Upper lobe of right lung (tissue), 1 donor: ENCODE results near the gene CENPT. TPM values are rescaled to one million over a fixed set of nuclear protein-coding genes. Genes with fewer than 3 reads are reported as not detected.
"Not testable (repeated sequence)": the region's sequence is repeated elsewhere in the genome, so short reads cannot be mapped to it uniquely, and the experiment has no call there.

Experiments used
- ATAC-seq: fragments of 200-7000 bp; cut with Tn5 transposase; one replicate; pipeline ENCODE4 v1.9.1; 2020; ENCODE audit warnings: mild to moderate bottlenecking, moderate library complexity
- DNase-seq: peaks from one replicate; pipeline ENCODE4 v3.0.0-alpha.2; 2020
- H3K27ac ChIP-seq: fragments of 200-600 bp; one replicate; pipeline ENCODE4 v1.8.0; 2022
- H3K27me3 ChIP-seq: fragments of 200-600 bp; one replicate; pipeline ENCODE4 v1.8.0; 2022; ENCODE audit warnings: mild to moderate bottlenecking
- H3K36me3 ChIP-seq: fragments of 200-600 bp; one replicate; pipeline ENCODE4 v1.8.0; 2022
- H3K4me1 ChIP-seq: fragments of 200-600 bp; one replicate; pipeline ENCODE4 v1.8.0; 2022
- H3K4me3 ChIP-seq: fragments of 200-600 bp; one replicate; pipeline ENCODE4 v1.8.0; 2022; ENCODE audit warnings: mild to moderate bottlenecking
- H3K9me3 ChIP-seq: fragments of 200-600 bp; one replicate; pipeline ENCODE4 v1.8.0; 2022
- CTCF ChIP-seq: fragments of 200-600 bp; IDR thresholded peaks from one replicate; pipeline ENCODE4 v1.8.0; 2022; ENCODE audit warnings: antibody characterized with exemption
- intact Hi-C: fragments of 100-400 bp; cut with DNase I; formaldehyde crosslinking; loops from one replicate; pipeline ENCODE4 v1.11.0; 2022
- total RNA-seq: library from RNA; stranded (reverse); fragmentation: NEBNext Ultra II Directional; extraction: Animal tissue kit (Norgen Biotek cat#: 25700); gene quantifications from one replicate; pipeline ENCODE4 v1.2.1, GENCODE V29; 2021
- donor health status: DM: no; HTN: yes; CAD: no; lungs with severe emphysema.

CENPT gene
- total RNA-seq, 1 donor from 2014 or later = 30.0 TPM

- H3K4me3 ChIP-seq = peak overlapping the region; percentile 89
- ATAC-seq = no peak
- intact Hi-C loops = no loop called here
Observed at GRCh38 chr16:67841198-67841815, 6.2 kb downstream of the CENPT start.

GRCh38 chr16:67837811-67838210 is 9.7 kb downstream of the CENPT start:
- no peaks in the 10 kb centered on the region for H3K36me3 ChIP-seq
- TF ChIP-seq CTCF = no peak
- H3K27me3 ChIP-seq = no peaks in the 10 kb centered on the region
- H3K27ac ChIP-seq = no peak overlapping the region
- DNase-seq (no peak), ATAC-seq (no peak)
- H3K4me1 ChIP-seq = peaks cover 6% of the 10 kb centered on the region
- H3K9me3 ChIP-seq = no peaks in the 10 kb centered on the region
- H3K4me3 ChIP-seq = no peak overlapping the region
- intact Hi-C loops = no loop called here

More at GRCh38 chr16:67841198-67841815, 6.2 kb downstream of the CENPT start:
- Histone ChIP-seq H3K27ac (peak overlapping the region; percentile 99), H3K27me3 (no peaks in the 10 kb centered on the region), H3K4me1 (peaks cover 32% of the 10 kb centered on the region), H3K36me3 (no peaks in the 10 kb centered on the region), H3K9me3 (no peaks in the 10 kb centered on the region)
- no peak for TF ChIP-seq CTCF
- DNase-seq = no peak

- H3K36me3 ChIP-seq, H3K27ac ChIP-seq, ATAC-seq, DNase-seq, H3K4me3 ChIP-seq, H3K9me3 ChIP-seq, H3K27me3 ChIP-seq, intact Hi-C loops: not testable (repeated sequence)
- peaks cover 12% of the 10 kb centered on the region for H3K4me1 ChIP-seq
Observed at GRCh38 chr16:67837190-67837589, 10.3 kb downstream of the CENPT start.

GRCh38 chr16:67834242-67834614 is 13.3 kb downstream of the CENPT start:
- Histone ChIP-seq H3K9me3 (no peaks in the 10 kb centered on the region), H3K27me3 (no peaks in the 10 kb centered on the region), H3K4me1 (peaks cover 12% of the 10 kb centered on the region), H3K4me3 (peak overlapping the region; percentile 79), H3K36me3 (peaks cover 30% of the 10 kb centered on the region), H3K27ac (peak overlapping the region; percentile 55)
- intact Hi-C loops = no loop called here
- ATAC-seq (no peak), DNase-seq (no peak)
- TF ChIP-seq CTCF = no peak

GRCh38 chr16:67833415-67834241 is 13.9 kb downstream of the CENPT start:
- Histone ChIP-seq H3K9me3 (no peaks in the 10 kb centered on the region), H3K27me3 (no peaks in the 10 kb centered on the region), H3K36me3 (peaks cover 36% of the 10 kb centered on the region), H3K27ac (peak overlapping the region; percentile 61), H3K4me1 (peaks cover 12% of the 10 kb centered on the region), H3K4me3 (peak overlapping the region; percentile 79)
- intact Hi-C loops = no loop called here
- DNase-seq (peak; percentile 95), ATAC-seq (peak; percentile 98)
- no peak for TF ChIP-seq CTCF

GRCh38 chr16:67833030-67833414 is 14.5 kb downstream of the CENPT start:
- H3K36me3 ChIP-seq = peaks cover 41% of the 10 kb centered on the region
- peak overlapping the region; percentile 79 for H3K4me3 ChIP-seq
- intact Hi-C loops = no loop called here
- no peaks in the 10 kb centered on the region for H3K27me3 ChIP-seq
- H3K4me1 ChIP-seq = peaks cover 12% of the 10 kb centered on the region
- no peak for TF ChIP-seq CTCF
- DNase-seq (no peak), ATAC-seq (no peak)
- H3K9me3 ChIP-seq = no peaks in the 10 kb centered on the region
- H3K27ac ChIP-seq = peak overlapping the region; percentile 61
